Measurements from ENCODE around the gene WARS2.
A peak's percentile ranks its signal among the peaks of the same experiment; 100 is the strongest.

WARS2 gene

GRCh38 chr1:119011116-119011515, 129.3 kb downstream of the WARS2 start:
- in situ Hi-C loops (cut with HindIII; ENCODE audit: low pct_ligation_motif_present, low sequenced_read_pairs), result no loop called here
- TF ChIP-seq CTCF (IDR thresholded peaks at IDR 0.05; ENCODE audit: low read depth, low read length, missing control alignments), result no peak
- H3K4me3 ChIP-seq (ENCODE audit: low read depth, low read length), result no peak overlapping the region
- no peak for DNase-seq
- no peaks in the 10 kb centered on the region for H3K36me3 ChIP-seq (replicated peaks)
- H3K27me3 ChIP-seq (replicated peaks), result peaks cover 2% of the 10 kb centered on the region
- H3K27ac ChIP-seq, result no peak overlapping the region

DNA sequence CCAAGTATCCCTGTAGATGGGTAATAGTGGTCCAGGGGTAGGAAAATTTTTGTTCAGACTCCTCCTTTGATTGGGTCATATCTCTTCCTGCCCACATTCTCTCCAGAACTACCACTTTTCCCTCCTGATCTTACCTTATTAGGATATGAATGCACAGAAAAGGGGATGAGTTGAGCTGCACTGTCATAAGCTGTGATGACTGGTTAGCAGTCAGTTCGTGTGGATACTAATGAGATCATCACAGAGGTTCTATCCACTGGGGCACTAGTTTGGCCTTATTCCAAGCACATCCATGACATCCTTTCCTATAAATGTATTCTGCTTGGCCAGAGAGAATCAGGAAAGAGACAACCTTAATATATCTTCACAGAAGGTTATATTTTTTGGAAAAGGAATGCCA, 130.3 kb downstream of the WARS2 start:
- TF ChIP-seq CTCF (IDR thresholded peaks at IDR 0.05; ENCODE audit: low read depth, low read length, missing control alignments), result no peak
- in situ Hi-C loops (cut with HindIII; ENCODE audit: low pct_ligation_motif_present, low sequenced_read_pairs), result no loop called here
- Histone ChIP-seq H3K27me3 (replicated peaks) (peaks cover 2% of the 10 kb centered on the region), H3K4me3 (ENCODE audit: low read depth, low read length) (no peak overlapping the region), H3K27ac (no peak overlapping the region), H3K36me3 (replicated peaks) (no peaks in the 10 kb centered on the region)
- DNase-seq, result peak; percentile 48

GRCh38 chr1:119009312-119009655, 131.2 kb downstream of the WARS2 start:
- no peak for TF ChIP-seq CTCF (IDR thresholded peaks at IDR 0.05; ENCODE audit: low read depth, low read length, missing control alignments)
- no peak for DNase-seq
- in situ Hi-C loops (cut with HindIII; ENCODE audit: low pct_ligation_motif_present, low sequenced_read_pairs), result no loop called here
- Histone ChIP-seq H3K36me3 (replicated peaks) (no peaks in the 10 kb centered on the region), H3K27ac (no peak overlapping the region), H3K4me3 (ENCODE audit: low read depth, low read length) (no peak overlapping the region), H3K27me3 (replicated peaks) (peaks cover 2% of the 10 kb centered on the region)

DNA sequence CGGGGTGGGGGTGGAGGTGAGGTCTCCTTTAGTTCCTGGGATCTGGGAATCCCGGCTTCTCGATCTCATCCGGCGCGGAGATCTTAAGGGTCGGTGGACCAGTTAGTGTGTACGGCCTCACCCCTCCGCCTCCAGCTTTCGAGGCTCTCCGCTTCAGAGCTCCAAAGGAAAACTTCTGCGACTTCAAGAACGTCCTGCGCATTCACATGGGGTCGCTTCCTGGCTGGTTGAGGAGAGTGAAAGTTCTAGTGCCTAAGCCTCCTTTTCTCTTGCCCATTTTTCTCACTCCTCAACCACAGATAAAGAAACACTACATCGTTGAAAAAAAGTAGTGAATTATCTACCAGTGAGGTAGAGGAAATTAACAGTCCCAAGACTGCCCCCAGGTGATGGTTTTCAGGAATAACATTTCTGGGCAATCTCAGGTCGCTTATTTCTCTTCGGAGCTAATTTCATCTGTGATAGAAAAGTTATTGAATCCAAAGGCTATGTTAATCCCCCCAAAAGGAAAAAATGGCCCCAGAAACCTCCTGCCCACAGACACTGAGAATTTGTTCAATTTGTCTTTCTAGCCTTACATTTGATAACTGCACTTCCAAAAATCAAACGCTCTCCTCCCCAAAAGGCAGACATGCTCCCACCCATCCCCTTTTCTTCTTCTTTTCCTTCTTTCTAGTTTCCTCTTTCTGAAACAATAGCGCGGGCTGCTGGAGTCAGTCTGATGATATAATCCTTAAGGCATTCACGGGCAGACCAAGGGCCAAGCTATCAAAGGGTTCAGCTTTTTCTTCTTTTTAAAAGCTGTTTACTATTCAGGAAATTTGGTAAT, 131.8 kb downstream of the WARS2 start:
- TF ChIP-seq CTCF (IDR thresholded peaks at IDR 0.05; ENCODE audit: low read depth, low read length, missing control alignments), result peak; percentile 60
- in situ Hi-C loops (cut with HindIII; ENCODE audit: low pct_ligation_motif_present, low sequenced_read_pairs), result no loop called here

GRCh38 chr1:119007670-119008482, 132.6 kb downstream of the WARS2 start:
- peaks cover 2% of the 10 kb centered on the region for H3K27me3 ChIP-seq (replicated peaks)
- H3K4me3 ChIP-seq (ENCODE audit: low read depth, low read length), result peak overlapping the region; percentile 41
- no peaks in the 10 kb centered on the region for H3K36me3 ChIP-seq (replicated peaks)
- peak overlapping the region; percentile 14 for H3K27ac ChIP-seq
- TF ChIP-seq CTCF (IDR thresholded peaks at IDR 0.05; ENCODE audit: low read depth, low read length, missing control alignments), result no peak
- in situ Hi-C loops (cut with HindIII; ENCODE audit: low pct_ligation_motif_present, low sequenced_read_pairs), result no loop called here
- no peak for DNase-seq

More for the DNA sequence above, 131.8 kb downstream of the WARS2 start:
- Histone ChIP-seq H3K36me3 (replicated peaks) (no peaks in the 10 kb centered on the region), H3K27ac (peak overlapping the region; percentile 56), H3K4me3 (ENCODE audit: low read depth, low read length) (peak overlapping the region; percentile 41), H3K27me3 (replicated peaks) (peaks cover 2% of the 10 kb centered on the region)
- DNase-seq, result peak; percentile 85
